Endothelial cell (in vitro differentiated cells): ENCODE results near the gene CDIP1. TPM values are rescaled to one million over a fixed set of nuclear protein-coding genes. Genes with fewer than 3 reads are reported as not detected.

ENCODE experiments used
- DNase-seq: peaks from one replicate; pipeline ENCODE4 v3.0.0; 2021; ENCODE audit warnings: low spot score
- H3K27ac Mint-ChIP-seq: one replicate; pipeline ENCODE4 v1.8.0; 2021; ENCODE audit warnings: mixed read lengths, inconsistent platforms; ENCODE audit not compliant: unreplicated experiment
- H3K27me3 Mint-ChIP-seq: one replicate; pipeline ENCODE4 v1.8.0; 2021; ENCODE audit warnings: mild to moderate bottlenecking, moderate library complexity, mixed read lengths, inconsistent platforms; ENCODE audit not compliant: unreplicated experiment
- H3K36me3 Mint-ChIP-seq: one replicate; pipeline ENCODE4 v1.8.0; 2021; ENCODE audit warnings: mild to moderate bottlenecking, low read depth, mixed read lengths, inconsistent platforms; ENCODE audit not compliant: unreplicated experiment
- H3K4me1 Mint-ChIP-seq: one replicate; pipeline ENCODE4 v1.8.0; 2021; ENCODE audit warnings: mild to moderate bottlenecking, mixed read lengths, inconsistent platforms; ENCODE audit not compliant: unreplicated experiment
- H3K4me3 Mint-ChIP-seq: one replicate; pipeline ENCODE4 v1.8.0; 2021; ENCODE audit warnings: mild to moderate bottlenecking, mixed read lengths, inconsistent platforms; ENCODE audit not compliant: unreplicated experiment
- H3K9me3 Mint-ChIP-seq: one replicate; pipeline ENCODE4 v1.8.0; 2021; ENCODE audit warnings: mixed read lengths, inconsistent platforms; ENCODE audit not compliant: unreplicated experiment
- total RNA-seq: library from RNA; stranded (reverse); fragmentation: NEBNext Ultra II Directional; extraction: Animal tissue kit (Norgen Biotek cat#: 25700); gene quantifications from one replicate; pipeline ENCODE4 v1.2.1, GENCODE V29; 2021; ENCODE audit not compliant: unreplicated experiment
- TF ChIP-seq, protein P1 (sequence below): fragments of 200-600 bp; sonication (generic); IDR thresholded peaks from one replicate; pipeline ENCODE4 v1.5.0; 2021; ENCODE audit warnings: antibody characterized with exemption; ENCODE audit not compliant: unreplicated experiment

The CDIP1 gene
- total RNA-seq, 1 donor from 2014 or later, result 25.6 TPM

GRCh38 chr16:4507588-4508345, 30.8 kb downstream of the CDIP1 start:
- TF ChIP-seq, protein P1, sequence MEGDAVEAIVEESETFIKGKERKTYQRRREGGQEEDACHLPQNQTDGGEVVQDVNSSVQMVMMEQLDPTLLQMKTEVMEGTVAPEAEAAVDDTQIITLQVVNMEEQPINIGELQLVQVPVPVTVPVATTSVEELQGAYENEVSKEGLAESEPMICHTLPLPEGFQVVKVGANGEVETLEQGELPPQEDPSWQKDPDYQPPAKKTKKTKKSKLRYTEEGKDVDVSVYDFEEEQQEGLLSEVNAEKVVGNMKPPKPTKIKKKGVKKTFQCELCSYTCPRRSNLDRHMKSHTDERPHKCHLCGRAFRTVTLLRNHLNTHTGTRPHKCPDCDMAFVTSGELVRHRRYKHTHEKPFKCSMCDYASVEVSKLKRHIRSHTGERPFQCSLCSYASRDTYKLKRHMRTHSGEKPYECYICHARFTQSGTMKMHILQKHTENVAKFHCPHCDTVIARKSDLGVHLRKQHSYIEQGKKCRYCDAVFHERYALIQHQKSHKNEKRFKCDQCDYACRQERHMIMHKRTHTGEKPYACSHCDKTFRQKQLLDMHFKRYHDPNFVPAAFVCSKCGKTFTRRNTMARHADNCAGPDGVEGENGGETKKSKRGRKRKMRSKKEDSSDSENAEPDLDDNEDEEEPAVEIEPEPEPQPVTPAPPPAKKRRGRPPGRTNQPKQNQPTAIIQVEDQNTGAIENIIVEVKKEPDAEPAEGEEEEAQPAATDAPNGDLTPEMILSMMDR, result no peak
- H3K27me3 Mint-ChIP-seq, result peaks cover 5% of the 10 kb centered on the region
- H3K36me3 Mint-ChIP-seq, result peaks cover 52% of the 10 kb centered on the region
- no peak for DNase-seq
- H3K4me3 Mint-ChIP-seq, result peak overlapping the region; percentile 56
- H3K27ac Mint-ChIP-seq, result peak overlapping the region; percentile 42
- peaks cover 9% of the 10 kb centered on the region for H3K4me1 Mint-ChIP-seq
- H3K9me3 Mint-ChIP-seq, result no peaks in the 10 kb centered on the region

GRCh38 chr16:4506450-4506849, 32.1 kb downstream of the CDIP1 start:
- no peak overlapping the region for H3K4me3 Mint-ChIP-seq
- peaks cover 3% of the 10 kb centered on the region for H3K27me3 Mint-ChIP-seq
- H3K9me3 Mint-ChIP-seq, result no peaks in the 10 kb centered on the region
- H3K36me3 Mint-ChIP-seq, result peaks cover 39% of the 10 kb centered on the region
- TF ChIP-seq, protein P1, result peak; percentile 68
- H3K27ac Mint-ChIP-seq, result no peak overlapping the region
- H3K4me1 Mint-ChIP-seq, result peaks cover 15% of the 10 kb centered on the region
- DNase-seq, result peak; percentile 44

- TF ChIP-seq, protein P1, result no peak
- peaks cover 34% of the 10 kb centered on the region for H3K36me3 Mint-ChIP-seq
- H3K9me3 Mint-ChIP-seq, result no peaks in the 10 kb centered on the region
- H3K27me3 Mint-ChIP-seq, result peaks cover 3% of the 10 kb centered on the region
- peak overlapping the region; percentile 7 for H3K4me3 Mint-ChIP-seq
- H3K4me1 Mint-ChIP-seq, result peaks cover 21% of the 10 kb centered on the region
- no peak overlapping the region for H3K27ac Mint-ChIP-seq
- no peak for DNase-seq
Observed at GRCh38 chr16:4505356-4506147, 33.0 kb downstream of the CDIP1 start.

- Mint-ChIP-seq H3K9me3 (no peaks in the 10 kb centered on the region), H3K36me3 (peaks cover 30% of the 10 kb centered on the region), H3K27me3 (no peaks in the 10 kb centered on the region), H3K4me3 (peak overlapping the region; percentile 31), H3K27ac (peak overlapping the region; percentile 87), H3K4me1 (peaks cover 43% of the 10 kb centered on the region)
- TF ChIP-seq, protein P1, result no peak
- no peak for DNase-seq
Observed at GRCh38 chr16:4501071-4501478, 37.5 kb downstream of the CDIP1 start.

DNA sequence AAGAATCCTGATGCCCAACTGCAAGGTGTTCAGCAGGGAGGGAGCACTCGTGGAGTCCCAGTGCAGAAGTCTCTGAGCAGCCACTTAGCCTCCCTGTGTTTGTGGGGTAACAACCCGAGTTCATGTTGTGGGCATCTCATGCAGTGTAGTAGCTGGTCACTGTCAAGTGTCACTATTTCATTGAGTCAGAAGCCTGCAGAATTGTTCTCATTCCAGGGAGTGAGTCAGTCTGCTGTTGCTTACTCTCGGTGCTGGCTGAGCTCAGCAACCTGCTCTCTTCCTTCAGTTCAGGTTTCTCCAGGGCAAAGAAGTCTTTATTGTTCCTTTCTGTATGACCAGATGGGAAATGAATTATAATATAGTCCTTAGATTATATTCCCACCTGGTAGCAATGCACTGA, 38.3 kb downstream of the CDIP1 start:
- Mint-ChIP-seq H3K36me3 (peaks cover 24% of the 10 kb centered on the region), H3K27me3 (no peaks in the 10 kb centered on the region), H3K9me3 (no peaks in the 10 kb centered on the region), H3K4me1 (peaks cover 43% of the 10 kb centered on the region), H3K4me3 (no peak overlapping the region), H3K27ac (no peak overlapping the region)
- TF ChIP-seq, protein P1, result no peak
- DNase-seq, result no peak
